Measurements from ENCODE around the gene GNAI2.

GRCh38 chr3:50230794-50231125 lies 5.2 kb upstream of the GNAI2 start:
- TF ChIP-seq POLR2AphosphoS5 (IDR thresholded peaks at IDR 0.05; ENCODE audit: low read depth, low read length), result no peak
- no peak for TF ChIP-seq SIN3A (IDR thresholded peaks at IDR 0.05; ENCODE audit: borderline replicate concordance, insufficient read depth, low read length)
- TF ChIP-seq TAF1 (IDR thresholded peaks at IDR 0.05; ENCODE audit: borderline replicate concordance, insufficient read depth, low read length), result no peak

Measured in PFSK-1 (cell line).